ENCODE results near the gene MRPL39.

GRCh38 chr21:25566645-25567044 is 40.6 kb downstream of the MRPL39 start:
- TF ChIP-seq REST (IDR thresholded peaks at IDR 0.05; ENCODE audit: low read depth) (no peak), EGR1 (IDR thresholded peaks at IDR 0.05) (no peak), EP300 (IDR thresholded peaks at IDR 0.05; ENCODE audit: borderline replicate concordance) (no peak), TAF1 (IDR thresholded peaks at IDR 0.05; ENCODE audit: low read depth) (no peak), MAX (IDR thresholded peaks at IDR 0.05) (no peak), CREB1 (IDR thresholded peaks at IDR 0.05; ENCODE audit: low read depth) (no peak), USF1 (IDR thresholded peaks at IDR 0.05) (no peak), FOXM1 (IDR thresholded peaks at IDR 0.05; ENCODE audit: borderline replicate concordance, low read depth) (no peak), YY1 (IDR thresholded peaks at IDR 0.05; ENCODE audit: low read depth) (no peak)

All from Ishikawa (cell line).